ENCODE data around the gene SLC5A7.

Gene SLC5A7

GRCh38 chr2:108061439-108062042 is 75.2 kb downstream of the SLC5A7 start:
- TF ChIP-seq CTCF (IDR thresholded peaks at IDR 0.05; ENCODE audit: low read depth, low read length, missing control alignments): no peak
- no peak overlapping the region for H3K4me3 ChIP-seq (ENCODE audit: low read depth, low read length)
- no peak for DNase-seq (ENCODE audit: low read depth)

Data from GM12864 (cell line).